HG02870 (cell line): ENCODE results near the gene ABHD11.

Experiments
- ATAC-seq: cut with Tn5 transposase; IDR thresholded peaks from one replicate; pipeline ENCODE4 v1.9.1; 2021; ENCODE audit warnings: mild to moderate bottlenecking, moderate library complexity; ENCODE audit not compliant: unreplicated experiment

ABHD11 gene

GRCh38 chr7:73702665-73703064, 35.9 kb downstream of the ABHD11 start:
- ATAC-seq: no peak

- ATAC-seq: no peak
Observed at GRCh38 chr7:73702226-73702625, 36.4 kb downstream of the ABHD11 start.

DNA sequence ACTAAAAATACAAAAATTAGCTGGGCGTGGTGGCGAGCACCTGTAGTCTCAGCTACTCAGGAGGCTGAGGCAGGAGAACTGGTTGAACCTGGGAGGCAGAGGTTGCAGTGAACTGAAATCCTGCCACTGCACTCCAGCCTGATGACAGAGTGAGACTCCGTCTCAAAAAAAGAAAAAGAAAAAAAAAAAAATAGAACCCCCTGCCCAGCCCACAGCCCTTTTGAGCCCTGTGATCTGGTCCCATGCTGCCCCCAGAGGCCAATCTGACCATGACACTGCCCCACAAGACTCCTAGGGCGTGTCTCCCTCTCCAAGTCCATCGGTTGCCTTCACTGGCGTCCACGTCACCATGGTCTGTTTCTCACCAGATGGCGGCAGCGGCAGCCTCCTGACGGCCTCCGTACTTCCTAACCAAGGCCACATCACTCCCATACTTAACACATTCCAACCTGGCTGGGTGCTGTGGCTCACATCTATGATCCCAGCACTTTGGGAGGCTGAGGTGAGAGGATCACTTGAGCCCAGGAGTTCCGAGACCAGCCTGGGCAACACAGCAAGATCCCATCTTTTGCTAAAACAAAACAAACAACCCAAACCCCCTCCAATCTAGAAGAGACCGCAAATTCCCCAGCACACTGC, 37.1 kb downstream of the ABHD11 start:
- no peak for ATAC-seq

- no peak for ATAC-seq
Observed at GRCh38 chr7:73700581-73701134, 37.9 kb downstream of the ABHD11 start.

DNA sequence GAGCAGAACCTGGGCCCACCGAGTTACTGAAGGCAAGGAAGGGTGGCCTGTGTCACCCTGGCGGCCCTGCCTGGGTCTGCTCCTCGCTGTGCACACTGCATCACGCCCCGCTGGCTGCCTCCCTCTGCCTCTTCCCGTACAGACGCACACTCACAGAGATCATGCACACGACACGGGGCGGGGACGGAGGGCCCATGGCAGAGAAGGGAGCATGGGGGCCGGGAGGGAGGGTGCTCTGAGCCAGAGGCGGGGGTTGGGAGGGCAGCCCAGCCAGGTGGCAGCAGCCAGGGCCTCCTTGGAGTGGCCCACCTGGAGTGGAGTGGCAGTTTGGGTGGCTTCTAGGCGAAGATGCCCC, 38.6 kb downstream of the ABHD11 start:
- no peak for ATAC-seq

- ATAC-seq: no peak
Observed at GRCh38 chr7:73699370-73700068, 39.1 kb downstream of the ABHD11 start.

GRCh38 chr7:73698410-73698809, 40.2 kb downstream of the ABHD11 start:
- ATAC-seq: no peak

DNA sequence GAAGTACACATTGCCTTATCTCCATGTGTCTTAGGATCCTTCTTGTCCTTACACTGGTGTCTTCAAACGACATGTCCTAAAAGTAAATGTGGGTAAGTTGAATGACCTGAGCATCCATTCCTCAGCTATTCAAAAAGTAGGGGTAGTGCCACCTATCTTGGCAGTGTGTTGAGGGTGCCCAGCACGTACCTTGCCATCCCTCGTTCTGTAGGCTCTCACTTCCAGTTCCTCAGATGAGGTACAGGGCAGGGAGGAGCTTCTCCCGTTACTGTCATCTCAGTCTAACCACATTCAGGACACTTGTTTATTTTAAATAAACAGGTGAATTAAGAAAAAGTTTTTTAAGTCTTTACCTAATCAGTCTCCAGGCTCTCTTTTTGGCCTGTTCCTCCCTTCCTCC, 42.2 kb downstream of the ABHD11 start:
- no peak for ATAC-seq

GRCh38 chr7:73690646-73691045, 48.0 kb downstream of the ABHD11 start:
- ATAC-seq: no peak

- no peak for ATAC-seq
Observed at GRCh38 chr7:73688288-73688687, 50.3 kb downstream of the ABHD11 start.
